K562 (cell line): ENCODE results near the gene TTC32. TPM values are rescaled to one million over a fixed set of nuclear protein-coding genes. Genes with fewer than 3 reads are reported as not detected.

Source experiments
- ATAC-seq: fragments of 200-7000 bp; cut with Tn5 transposase; 3 replicates; pipeline ENCODE4 v1.9.1; 2020; ENCODE audit warnings: moderate library complexity
- BruUV-seq: library from RNA; stranded (reverse); fragments of 400-500 nt; replicated peaks from 2 replicates; lab custom pipeline; 2021; lab: Mats Ljungman, UMichigan
- CTCF ChIA-PET: fragments of 300-600 bp; formaldehyde crosslinking; extraction: SDS; loops from one replicate; lab custom pipeline; 2021; ENCODE audit warnings: low intra/inter-chr PET ratio; lab: Yijun Ruan, JAX
- POLR2A ChIA-PET: fragments of 300-600, 350-650 bp; sonication (Branson Sonifier 250); formaldehyde crosslinking; extraction: SDS; loops from one replicate; lab custom pipeline; 2021; ENCODE audit warnings: antibody characterized with exemption, inconsistent platforms; lab: Yijun Ruan, JAX
- DNase-seq, 4 experiments: peaks; one replicate each; pipeline versions ENCODE4 v3.0.0 to v3.0.0-alpha.2; 2011 to 2018; ENCODE audit warnings: low spot score in 3 of 4, mixed read lengths in 3 of 4; ENCODE audit errors: extremely low read depth in 1 of 4
- FAIRE-seq: peaks from 2 replicates; lab custom pipeline; 2011; peaks lifted over from hg19 to GRCh38; lab: Jason Lieb, UNC
- H2AFZ ChIP-seq: 2 replicates; pipeline ENCODE4 v1.6.0; 2011; ENCODE audit warnings: low read depth, low read length, control low read depth, inconsistent platforms
- H3K27ac ChIP-seq: fragments of 200-600 bp; 3 replicates; pipeline ENCODE4 v1.8.0; 2011; ENCODE audit warnings: low read depth, mild to moderate bottlenecking, control low read depth, inconsistent platforms, low read length, moderate library complexity, mixed read lengths; ENCODE audit errors: extremely low read depth
- H3K27me3 ChIP-seq, 2 experiments: fragments of 300-600 bp in 1 of 2; 2 replicates in 1 of 2; 3 replicates in 1 of 2; pipeline versions ENCODE4 v1.6.0 to v1.8.0; 2011; ENCODE audit warnings: inconsistent platforms in 2 of 2, low read length in 2 of 2, mild to moderate bottlenecking in 1 of 2, mixed read lengths in 1 of 2, moderate library complexity in 1 of 2; ENCODE audit not compliant: control insufficient read depth in 2 of 2, insufficient read depth in 2 of 2
- H3K36me3 ChIP-seq: fragments of 300-600 bp; 3 replicates; pipeline ENCODE4 v1.8.0; 2011; ENCODE audit warnings: mild to moderate bottlenecking, low read length, inconsistent platforms; ENCODE audit not compliant: control insufficient read depth, insufficient read depth
- H3K4me1 ChIP-seq, 2 experiments: fragments of 200-600 bp in 1 of 2; replicated peaks in 1 of 2; 2 replicates in 1 of 2; 3 replicates in 1 of 2; pipeline versions ENCODE4 v1.5.1 to v1.8.0; 2011; ENCODE audit warnings: inconsistent platforms in 2 of 2, low read length in 2 of 2, mild to moderate bottlenecking in 1 of 2, mixed read lengths in 1 of 2, moderate library complexity in 1 of 2; ENCODE audit not compliant: control insufficient read depth in 2 of 2, insufficient read depth in 2 of 2
- H3K4me2 ChIP-seq: 2 replicates; pipeline ENCODE4 v1.6.1; 2011; ENCODE audit warnings: low read length, control low read depth, inconsistent platforms, mixed read lengths; ENCODE audit not compliant: insufficient read depth
- H3K4me3 ChIP-seq: fragments of 200-600 bp; sonication (generic), shearing (Covaris generic); 2 replicates; pipeline ENCODE4 v1.5.1; 2016; ENCODE audit warnings: control low read depth, inconsistent platforms
- H3K79me2 ChIP-seq: fragments of 200-600 bp; 3 replicates; pipeline ENCODE4 v1.8.0; 2011; ENCODE audit warnings: low read length, inconsistent platforms; ENCODE audit not compliant: control insufficient read depth, insufficient read depth
- H3K9ac ChIP-seq, 2 experiments: 2 replicates each; pipeline versions ENCODE4 v1.6.0 to v1.6.1; 2011; ENCODE audit warnings: low read depth in 2 of 2, low read length in 2 of 2, control low read depth in 1 of 2, inconsistent platforms in 1 of 2, mild to moderate bottlenecking in 1 of 2, mixed read lengths in 1 of 2; ENCODE audit not compliant: insufficient read depth in 1 of 2
- H3K9me1 ChIP-seq: one replicate; pipeline ENCODE4 v1.6.0; 2011; ENCODE audit warnings: inconsistent platforms, mild to moderate bottlenecking, low read length, moderate library complexity; ENCODE audit not compliant: control insufficient read depth, insufficient read depth
- H3K9me3 ChIP-seq: replicated peaks from 2 replicates; pipeline ENCODE4 v1.5.1; 2011; ENCODE audit warnings: low read depth, low read length, inconsistent platforms; ENCODE audit not compliant: control insufficient read depth, insufficient read depth
- H4K20me1 ChIP-seq: replicated peaks from 2 replicates; pipeline ENCODE4 v1.6.1; 2011; ENCODE audit warnings: low read length, inconsistent platforms, mixed read lengths; ENCODE audit not compliant: control insufficient read depth, insufficient read depth
- ARID1B ChIP-seq: fragments of 450-650 bp; IDR thresholded peaks from 2 replicates; pipeline ENCODE4 v1.6.1; 2016; ENCODE audit warnings: antibody characterized with exemption, mild to moderate bottlenecking, inconsistent platforms
- HMG20B ChIP-seq: fragments of 250-450 bp; sonication (Bioruptor Pico); IDR thresholded peaks from 2 replicates; pipeline ENCODE4 v1.5.0; 2021; ENCODE audit warnings: mild to moderate bottlenecking
- IRF2 ChIP-seq: sonication (generic); formaldehyde crosslinking; IDR thresholded peaks from 2 replicates; pipeline ENCODE4 v1.8.1; 2022; ENCODE audit warnings: mild to moderate bottlenecking, missing genetic modification reagents
- MCM7 ChIP-seq, 2 experiments: fragments of 450-650 bp; IDR thresholded peaks; 2 replicates each; pipeline ENCODE4 v1.6.1; 2016 to 2018
- NCOA4 ChIP-seq: fragments of 450-650 bp; IDR thresholded peaks from 2 replicates; pipeline ENCODE4 v1.6.1; 2018; ENCODE audit warnings: mild to moderate bottlenecking; ENCODE audit not compliant: partially characterized antibody
- U2AF2 ChIP-seq: fragments of 200-400 bp; formaldehyde crosslinking; optimal IDR thresholded peaks from 2 replicates; pipeline ENCODE3; 2017; ENCODE audit warnings: low read depth, mild to moderate bottlenecking, low read length
- ZBED1 ChIP-seq: IDR thresholded peaks from 2 replicates; pipeline ENCODE4 v1.6.1; 2014
- ZBTB8A ChIP-seq: fragments of 450-650 bp; IDR thresholded peaks from 2 replicates; pipeline ENCODE4 v1.6.1; 2018; ENCODE audit warnings: mild to moderate bottlenecking, moderate library complexity; ENCODE audit not compliant: partially characterized antibody
- ZEB2 ChIP-seq: fragments of 450-650 bp; IDR thresholded peaks from 2 replicates; pipeline ENCODE4 v1.6.1; 2016
- ZKSCAN3 ChIP-seq: fragments of 250-450 bp; sonication (Bioruptor Pico); IDR thresholded peaks from 2 replicates; pipeline ENCODE4 v1.4.0; 2020
- ZNF239 ChIP-seq: fragments of 250-450 bp; sonication (Bioruptor Pico); IDR thresholded peaks from 2 replicates; pipeline ENCODE4 v1.4.0; 2020; ENCODE audit warnings: mild to moderate bottlenecking
- WGBS: fragments of 100-300 bp; shearing (Covaris generic); methylation state at CpG from one replicate; pipeline ENCODE4 v1.1.6; 2016; ENCODE audit warnings: low coverage, mixed read lengths; ENCODE audit not compliant: insufficient coverage; ENCODE audit errors: missing lambda C conversion rate; 5-methylcytosine and 5-hydroxymethylcytosine counted together
- in situ Hi-C: fragments of 300-500 bp; cut with MboI; formaldehyde crosslinking; loops from 4 replicates; pipeline ENCODE4 v1.15.0; 2018; ENCODE audit warnings: inconsistent platforms, mixed read lengths
- intact Hi-C: fragments of 100-400 bp; cut with micrococcal nuclease; formaldehyde crosslinking; loops from 2 replicates; pipeline ENCODE4 v1.14.2; 2022
- polyA plus RNA-seq, 8 experiments: library from polyadenylated mRNA; depleted of rRNA in 4 of 8; stranded (reverse) in 5 of 8; unstranded in 3 of 8; fragments of >200 nt; fragmentation: Nextera tagmentation in 2 of 8; fragmentation: Illumina TruSeq in 1 of 8; extraction: Ambion mirVana in 2 of 8; extraction: Trizol in 1 of 8; gene quantifications; 2 replicates each; pipeline versions ENCODE4 v1.2.1 to v1.2.3, GENCODE V29; 2011 to 2014; ENCODE audit warnings: inconsistent platforms in 1 of 8, missing spikeins in 1 of 8
- total RNA-seq, 7 experiments: library from RNA; depleted of rRNA in 6 of 7; stranded (reverse); fragments of >200 nt in 6 of 7; fragmentation: Illumina TruSeq in 2 of 7; extraction: Trizol in 2 of 7; gene quantifications; 2 replicates each; pipeline versions ENCODE4 v1.2.1 to v1.2.3, GENCODE V29; 2011 to 2021; ENCODE audit warnings: low replicate concordance in 1 of 7
- TF ChIP-seq, protein P1 (sequence below): fragments of 250-450 bp; sonication (Bioruptor Pico); IDR thresholded peaks from 2 replicates; pipeline ENCODE4 v1.5.0; 2022; ENCODE audit warnings: mild to moderate bottlenecking
- TF ChIP-seq, protein P2 (sequence below): sonication (generic); formaldehyde crosslinking; IDR thresholded peaks from 2 replicates; pipeline ENCODE4 v1.9.0; 2022; ENCODE audit warnings: mild to moderate bottlenecking, missing genetic modification reagents
- TF ChIP-seq, protein P3 (sequence below), 2 experiments: fragments of 450-650 bp in 1 of 2; IDR thresholded peaks; 2 replicates each; pipeline ENCODE4 v1.6.1; 2011 to 2017; ENCODE audit warnings: low read depth in 2 of 2, antibody characterized with exemption in 1 of 2, borderline replicate concordance in 1 of 2, low read length in 1 of 2, mild to moderate bottlenecking in 1 of 2, mixed read lengths in 1 of 2; ENCODE audit not compliant: control insufficient read depth in 1 of 2

Gene TTC32
- total and polyA plus RNA-seq, 9 of the 15 experiments (the other 6 are each of a cell fraction or from before 2014, with no cell fraction given), result 27.6 to 71.4 (median 52.6) TPM

DNA sequence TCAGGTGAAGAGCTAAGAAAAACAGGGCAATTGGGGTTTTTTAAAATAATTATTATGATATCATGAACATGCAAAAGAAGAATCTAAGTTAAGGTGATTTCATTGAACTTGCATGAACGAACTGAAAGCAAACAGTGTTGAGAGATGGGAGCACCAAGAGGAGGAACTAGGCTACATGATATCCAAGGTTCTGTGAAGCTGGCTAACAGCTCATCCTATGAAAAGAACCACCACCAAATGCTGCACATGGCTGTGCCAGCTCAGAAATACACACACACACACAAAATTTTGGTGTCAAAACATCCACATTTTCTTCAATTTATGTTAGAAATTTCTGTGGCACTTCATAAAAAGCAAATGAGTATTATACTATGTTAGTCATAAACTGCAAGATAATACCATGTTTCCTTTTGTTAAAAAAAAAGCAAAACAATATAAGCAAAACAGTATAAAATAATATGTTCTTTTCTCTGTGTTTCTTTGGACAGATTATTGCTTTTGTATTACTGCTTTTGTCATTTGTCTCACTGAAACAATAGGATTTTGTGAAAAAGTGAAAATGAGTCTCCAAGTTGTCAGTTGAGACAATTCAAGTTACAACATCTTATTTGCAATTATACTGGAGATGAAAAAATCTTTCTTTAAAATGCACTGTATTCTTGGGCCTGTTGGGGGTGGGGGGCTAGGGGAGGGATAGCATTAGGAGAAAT, 12.6 kb upstream of the TTC32 start:
- no peak overlapping the region for H2AFZ ChIP-seq
- no peaks in the 10 kb centered on the region for H4K20me1 ChIP-seq
- FAIRE-seq (no peak), ATAC-seq (no peak), DNase-seq (no peak)
- WGBS, result 30% methylated on average over 1 of the region's 1 CpG
- H3K79me2 ChIP-seq, result no peaks in the 10 kb centered on the region
- ChIA-PET CTCF (no interaction called here), POLR2A (interaction anchor here (0.7 to 1.0 kb wide), 2 partner anchors 13 to 14 kb away, joined by 3 read pairs; partner anchors contain the start of gene TTC32)
- no peak overlapping the region for H3K9ac ChIP-seq
- no TSS peak for BruUV-seq
- no peak overlapping the region for H3K4me3 ChIP-seq
- H3K27me3 ChIP-seq, result no peaks in the 10 kb centered on the region
- in situ Hi-C loops, result no loop called here
- H3K9me3 ChIP-seq, result no peaks in the 10 kb centered on the region
- intact Hi-C loops, result no loop called here
- no peak overlapping the region for H3K27ac ChIP-seq
- H3K4me2 ChIP-seq, result no peak overlapping the region
- H3K9me1 ChIP-seq, result no peaks in the 10 kb centered on the region
- no peaks in the 10 kb centered on the region; the same call in 2 of the 3 replicates for H3K36me3 ChIP-seq
- TF ChIP-seq ZEB2, result no peak
- no peak for TF ChIP-seq ZKSCAN3 (CRISPR knock-in tag)
- no peak for TF ChIP-seq ZBED1
- TF ChIP-seq U2AF2, result no peak
- TF ChIP-seq, protein P1, sequence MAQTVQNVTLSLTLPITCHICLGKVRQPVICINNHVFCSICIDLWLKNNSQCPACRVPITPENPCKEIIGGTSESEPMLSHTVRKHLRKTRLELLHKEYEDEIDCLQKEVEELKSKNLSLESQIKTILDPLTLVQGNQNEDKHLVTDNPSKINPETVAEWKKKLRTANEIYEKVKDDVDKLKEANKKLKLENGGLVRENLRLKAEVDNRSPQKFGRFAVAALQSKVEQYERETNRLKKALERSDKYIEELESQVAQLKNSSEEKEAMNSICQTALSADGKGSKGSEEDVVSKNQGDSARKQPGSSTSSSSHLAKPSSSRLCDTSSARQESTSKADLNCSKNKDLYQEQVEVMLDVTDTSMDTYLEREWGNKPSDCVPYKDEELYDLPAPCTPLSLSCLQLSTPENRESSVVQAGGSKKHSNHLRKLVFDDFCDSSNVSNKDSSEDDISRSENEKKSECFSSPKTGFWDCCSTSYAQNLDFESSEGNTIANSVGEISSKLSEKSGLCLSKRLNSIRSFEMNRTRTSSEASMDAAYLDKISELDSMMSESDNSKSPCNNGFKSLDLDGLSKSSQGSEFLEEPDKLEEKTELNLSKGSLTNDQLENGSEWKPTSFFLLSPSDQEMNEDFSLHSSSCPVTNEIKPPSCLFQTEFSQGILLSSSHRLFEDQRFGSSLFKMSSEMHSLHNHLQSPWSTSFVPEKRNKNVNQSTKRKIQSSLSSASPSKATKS (CRISPR knock-in tag), result no peak
- TF ChIP-seq ZBTB8A, result no peak
- no peak for TF ChIP-seq MCM7 (IDR thresholded peaks at IDR 0.05)
- no peak for TF ChIP-seq NCOA4
- TF ChIP-seq ARID1B, result no peak
- TF ChIP-seq ZNF239 (CRISPR knock-in tag), result no peak
- TF ChIP-seq, protein P2, sequence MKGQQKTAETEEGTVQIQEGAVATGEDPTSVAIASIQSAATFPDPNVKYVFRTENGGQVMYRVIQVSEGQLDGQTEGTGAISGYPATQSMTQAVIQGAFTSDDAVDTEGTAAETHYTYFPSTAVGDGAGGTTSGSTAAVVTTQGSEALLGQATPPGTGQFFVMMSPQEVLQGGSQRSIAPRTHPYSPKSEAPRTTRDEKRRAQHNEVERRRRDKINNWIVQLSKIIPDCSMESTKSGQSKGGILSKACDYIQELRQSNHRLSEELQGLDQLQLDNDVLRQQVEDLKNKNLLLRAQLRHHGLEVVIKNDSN (CRISPR knock-in tag), result no peak
- TF ChIP-seq, protein P3, sequence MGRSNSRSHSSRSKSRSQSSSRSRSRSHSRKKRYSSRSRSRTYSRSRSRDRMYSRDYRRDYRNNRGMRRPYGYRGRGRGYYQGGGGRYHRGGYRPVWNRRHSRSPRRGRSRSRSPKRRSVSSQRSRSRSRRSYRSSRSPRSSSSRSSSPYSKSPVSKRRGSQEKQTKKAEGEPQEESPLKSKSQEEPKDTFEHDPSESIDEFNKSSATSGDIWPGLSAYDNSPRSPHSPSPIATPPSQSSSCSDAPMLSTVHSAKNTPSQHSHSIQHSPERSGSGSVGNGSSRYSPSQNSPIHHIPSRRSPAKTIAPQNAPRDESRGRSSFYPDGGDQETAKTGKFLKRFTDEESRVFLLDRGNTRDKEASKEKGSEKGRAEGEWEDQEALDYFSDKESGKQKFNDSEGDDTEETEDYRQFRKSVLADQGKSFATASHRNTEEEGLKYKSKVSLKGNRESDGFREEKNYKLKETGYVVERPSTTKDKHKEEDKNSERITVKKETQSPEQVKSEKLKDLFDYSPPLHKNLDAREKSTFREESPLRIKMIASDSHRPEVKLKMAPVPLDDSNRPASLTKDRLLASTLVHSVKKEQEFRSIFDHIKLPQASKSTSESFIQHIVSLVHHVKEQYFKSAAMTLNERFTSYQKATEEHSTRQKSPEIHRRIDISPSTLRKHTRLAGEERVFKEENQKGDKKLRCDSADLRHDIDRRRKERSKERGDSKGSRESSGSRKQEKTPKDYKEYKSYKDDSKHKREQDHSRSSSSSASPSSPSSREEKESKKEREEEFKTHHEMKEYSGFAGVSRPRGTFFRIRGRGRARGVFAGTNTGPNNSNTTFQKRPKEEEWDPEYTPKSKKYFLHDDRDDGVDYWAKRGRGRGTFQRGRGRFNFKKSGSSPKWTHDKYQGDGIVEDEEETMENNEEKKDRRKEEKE (IDR thresholded peaks at IDR 0.05; ENCODE audit: borderline replicate concordance in 1 of 2, control insufficient read depth in 1 of 2, low read depth in 2 of 2, low read length in 1 of 2), result no peak
- no peak for TF ChIP-seq HMG20B (CRISPR knock-in tag)
- TF ChIP-seq IRF2 (CRISPR knock-in tag), result no peak
- H3K4me1 ChIP-seq, result peaks cover 0 to 4% of the 10 kb centered on the region in 2 experiments; a peak in 2 of 5 replicates
